ENCODE measurements around the gene COX17. TPM values are rescaled to one million over a fixed set of nuclear protein-coding genes. Genes with fewer than 3 reads are reported as not detected.

COX17 gene
- total RNA-seq, 2 donors from 2014 or later = 26.4 to 29.5 TPM

- H3K27ac ChIP-seq = peak overlapping the region in 1 of 2 donors; percentile 34
- no peak overlapping the region for H3K4me3 ChIP-seq
- intact Hi-C loops (cut with DNase I) = no loop called here
- H3K9me3 ChIP-seq = no peaks in the 10 kb centered on the region
- no peak for TF ChIP-seq POLR2A (IDR thresholded peaks at IDR 0.05)
- TF ChIP-seq POLR2AphosphoS5 (IDR thresholded peaks at IDR 0.05) = no peak
- TF ChIP-seq CTCF (IDR thresholded peaks at IDR 0.05) = no peak
- H3K36me3 ChIP-seq = no peaks in the 10 kb centered on the region
- no peaks in the 10 kb centered on the region for H3K27me3 ChIP-seq (replicated peaks; ENCODE audit: insufficient read depth)
- H3K4me1 ChIP-seq (replicated peaks) = no peaks in the 10 kb centered on the region
- 83% methylated on average over 7 of the region's 7 CpGs for WGBS
- no peak for DNase-seq (ENCODE audit: low spot score)
These were observed 46.3 kb downstream of the COX17 start for GRCh38 chr3:119630880-119631329.

- WGBS = 80% methylated on average over 8 of the region's 8 CpGs
These were observed 46.9 kb downstream of the COX17 start for GRCh38 chr3:119630128-119630879.

GRCh38 chr3:119628816-119629445 is 48.3 kb downstream of the COX17 start:
- H3K9me3 ChIP-seq = no peaks in the 10 kb centered on the region
- WGBS = 33% methylated on average over 1 of the region's 1 CpG
- H3K27me3 ChIP-seq (replicated peaks; ENCODE audit: insufficient read depth) = no peaks in the 10 kb centered on the region
- no peaks in the 10 kb centered on the region for H3K36me3 ChIP-seq
- no peaks in the 10 kb centered on the region for H3K4me1 ChIP-seq (replicated peaks)
- H3K4me3 ChIP-seq = no peak overlapping the region
- TF ChIP-seq POLR2A (IDR thresholded peaks at IDR 0.05) (no peak), POLR2AphosphoS5 (IDR thresholded peaks at IDR 0.05) (no peak), CTCF (IDR thresholded peaks at IDR 0.05) (no peak)
- intact Hi-C loops (cut with DNase I) = no loop called here
- DNase-seq (ENCODE audit: low spot score) = no peak
- H3K27ac ChIP-seq = no peak overlapping the region

More at GRCh38 chr3:119630128-119630879, 46.9 kb downstream of the COX17 start:
- Histone ChIP-seq H3K27ac (peak overlapping the region in 1 of 2 donors; percentile 34), H3K36me3 (no peaks in the 10 kb centered on the region), H3K4me3 (no peak overlapping the region), H3K27me3 (replicated peaks; ENCODE audit: insufficient read depth) (no peaks in the 10 kb centered on the region), H3K9me3 (no peaks in the 10 kb centered on the region), H3K4me1 (replicated peaks) (no peaks in the 10 kb centered on the region)
- TF ChIP-seq POLR2AphosphoS5 (IDR thresholded peaks at IDR 0.05) = peak; percentile 18
- TF ChIP-seq CTCF (IDR thresholded peaks at IDR 0.05) = no peak
- no peak for TF ChIP-seq POLR2A (IDR thresholded peaks at IDR 0.05)
- intact Hi-C loops (cut with DNase I) = no loop called here
- DNase-seq (ENCODE audit: low spot score) = no peak

DNA sequence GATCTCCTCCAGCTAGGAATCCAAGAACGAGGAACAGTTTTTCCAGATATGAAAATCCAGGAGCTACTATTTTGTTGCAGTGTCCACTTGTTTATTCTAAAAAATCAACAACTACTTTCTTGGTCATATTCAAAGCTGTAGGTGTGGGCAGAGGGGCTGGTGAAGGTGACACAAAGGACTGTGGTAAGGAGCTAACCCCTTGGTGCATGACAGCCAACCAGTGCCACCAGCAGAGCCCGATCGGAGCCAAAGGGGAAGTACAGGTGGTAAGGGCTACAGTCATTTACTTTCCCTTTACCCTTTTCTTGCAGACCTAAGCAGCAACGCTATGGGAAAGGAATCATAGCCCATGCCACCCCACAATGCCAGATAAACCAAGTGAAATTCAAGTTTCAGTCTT is 48.8 kb downstream of the COX17 start:
- 91% methylated on average over 4 of the region's 4 CpGs for WGBS
- Histone ChIP-seq H3K27ac (no peak overlapping the region), H3K4me1 (replicated peaks) (no peaks in the 10 kb centered on the region), H3K9me3 (no peaks in the 10 kb centered on the region), H3K27me3 (replicated peaks; ENCODE audit: insufficient read depth) (no peaks in the 10 kb centered on the region), H3K4me3 (no peak overlapping the region), H3K36me3 (no peaks in the 10 kb centered on the region)
- intact Hi-C loops (cut with DNase I) = no loop called here
- TF ChIP-seq POLR2AphosphoS5 (IDR thresholded peaks at IDR 0.05) (no peak), POLR2A (IDR thresholded peaks at IDR 0.05) (no peak), CTCF (IDR thresholded peaks at IDR 0.05) (no peak)
- no peak for DNase-seq (ENCODE audit: low spot score)
